ENCODE data around the gene RP9.

RP9 gene

GRCh38 chr7:33109005-33109757 lies at the start of gene RP9:
Gene RP9 (minus strand): TSS chr7:33109404. CDS start chr7:33109372, 32 bp downstream.
- Mint-ChIP-seq H3K4me1 (peaks cover 20 to 31% of the 10 kb centered on the region in 2 donors), H3K27me3 (peaks cover 0 to 11% of the 10 kb centered on the region in 2 donors), H3K4me3 (peak within 1 kb of the TSS; percentile 87 to 91), H3K27ac (peak within 1 kb of the TSS; percentile 95), H3K9me3 (no peaks in the 10 kb centered on the region), H3K36me3 (peaks cover 6 to 7% of the 10 kb centered on the region in 2 donors)
- DNase-seq: peak; percentile 72
- ATAC-seq (replicated peaks): peak; percentile 84 to 86

GRCh38 chr7:33157781-33158180 lies 48.6 kb upstream of the RP9 start:
- Mint-ChIP-seq H3K27ac (no peak overlapping the region), H3K36me3 (peaks cover 10 to 25% of the 10 kb centered on the region in 2 donors), H3K9me3 (peaks cover 0 to 3% of the 10 kb centered on the region in 2 donors), H3K27me3 (no peaks in the 10 kb centered on the region), H3K4me1 (peaks cover 0 to 1% of the 10 kb centered on the region in 2 donors), H3K4me3 (no peak overlapping the region)
- no peak for ATAC-seq (replicated peaks)
- no peak for DNase-seq

GRCh38 chr7:33157311-33157710 lies 48.1 kb upstream of the RP9 start:
- no peak for ATAC-seq (replicated peaks)

GRCh38 chr7:33156441-33156840 lies 47.2 kb upstream of the RP9 start:
- DNase-seq (no peak), ATAC-seq (replicated peaks) (no peak)
- Mint-ChIP-seq H3K4me3 (no peak overlapping the region), H3K4me1 (peaks cover 0 to 1% of the 10 kb centered on the region in 2 donors), H3K27ac (no peak overlapping the region), H3K9me3 (no peaks in the 10 kb centered on the region), H3K27me3 (no peaks in the 10 kb centered on the region), H3K36me3 (peaks cover 2 to 11% of the 10 kb centered on the region in 2 donors)

More at GRCh38 chr7:33157311-33157710, 48.1 kb upstream of the RP9 start:
- Mint-ChIP-seq H3K9me3 (peaks cover 0 to 3% of the 10 kb centered on the region in 2 donors), H3K4me1 (peaks cover 0 to 1% of the 10 kb centered on the region in 2 donors), H3K36me3 (peaks cover 5 to 20% of the 10 kb centered on the region in 2 donors), H3K27ac (no peak overlapping the region), H3K27me3 (no peaks in the 10 kb centered on the region), H3K4me3 (no peak overlapping the region)
- no peak for DNase-seq

GRCh38 chr7:33155811-33156210 lies 46.6 kb upstream of the RP9 start:
- no peak overlapping the region for H3K4me3 Mint-ChIP-seq
- H3K9me3 Mint-ChIP-seq: no peaks in the 10 kb centered on the region
- ATAC-seq (replicated peaks) (no peak), DNase-seq (no peak)
- no peaks in the 10 kb centered on the region for H3K27me3 Mint-ChIP-seq
- peaks cover 2 to 8% of the 10 kb centered on the region in 2 donors for H3K36me3 Mint-ChIP-seq
- H3K4me1 Mint-ChIP-seq: peaks cover 0 to 1% of the 10 kb centered on the region in 2 donors
- H3K27ac Mint-ChIP-seq: no peak overlapping the region

GRCh38 chr7:33152087-33152486 lies 42.9 kb upstream of the RP9 start:
- Mint-ChIP-seq H3K36me3 (peaks cover 5 to 8% of the 10 kb centered on the region in 2 donors), H3K27ac (no peak overlapping the region), H3K4me1 (peaks cover 0 to 4% of the 10 kb centered on the region in 2 donors), H3K9me3 (no peaks in the 10 kb centered on the region), H3K27me3 (no peaks in the 10 kb centered on the region), H3K4me3 (no peak overlapping the region)
- no peak for DNase-seq
- no peak for ATAC-seq (replicated peaks)

- Mint-ChIP-seq H3K36me3 (peaks cover 7 to 15% of the 10 kb centered on the region in 2 donors), H3K27me3 (no peaks in the 10 kb centered on the region), H3K4me3 (no peak overlapping the region), H3K9me3 (peaks cover 3 to 7% of the 10 kb centered on the region in 2 donors), H3K4me1 (peaks cover 0 to 6% of the 10 kb centered on the region in 2 donors), H3K27ac (no peak overlapping the region)
- ATAC-seq (replicated peaks) (no peak), DNase-seq (no peak)
Measured at GRCh38 chr7:33145156-33145555, 36.0 kb upstream of the RP9 start.

GRCh38 chr7:33143996-33144718 lies 35.0 kb upstream of the RP9 start:
- peaks cover 0 to 6% of the 10 kb centered on the region in 2 donors for H3K4me1 Mint-ChIP-seq
- H3K36me3 Mint-ChIP-seq: peaks cover 7 to 16% of the 10 kb centered on the region in 2 donors
- no peaks in the 10 kb centered on the region for H3K27me3 Mint-ChIP-seq
- peaks cover 3 to 8% of the 10 kb centered on the region in 2 donors for H3K9me3 Mint-ChIP-seq
- H3K27ac Mint-ChIP-seq: no peak overlapping the region
- DNase-seq: no peak
- H3K4me3 Mint-ChIP-seq: no peak overlapping the region
- ATAC-seq (replicated peaks): no peak

GRCh38 chr7:33142585-33142984 lies 33.4 kb upstream of the RP9 start:
- Mint-ChIP-seq H3K9me3 (peaks cover 3 to 8% of the 10 kb centered on the region in 2 donors), H3K27ac (no peak overlapping the region), H3K4me1 (peaks cover 0 to 3% of the 10 kb centered on the region in 2 donors), H3K27me3 (no peaks in the 10 kb centered on the region), H3K4me3 (no peak overlapping the region), H3K36me3 (peaks cover 3 to 14% of the 10 kb centered on the region in 2 donors)
- DNase-seq (no peak), ATAC-seq (replicated peaks) (no peak)

GRCh38 chr7:33137103-33137502 lies 27.9 kb upstream of the RP9 start:
- H3K4me3 Mint-ChIP-seq: no peak overlapping the region
- peaks cover 9 to 16% of the 10 kb centered on the region in 2 donors for H3K9me3 Mint-ChIP-seq

GRCh38 chr7:33130184-33130583 lies 21.0 kb upstream of the RP9 start:
- Mint-ChIP-seq H3K36me3 (peaks cover 4 to 8% of the 10 kb centered on the region in 2 donors), H3K4me3 (peak overlapping the region; percentile 95 to 98), H3K9me3 (peaks cover 3 to 4% of the 10 kb centered on the region in 2 donors), H3K27me3 (no peaks in the 10 kb centered on the region), H3K4me1 (peaks cover 10 to 22% of the 10 kb centered on the region in 2 donors), H3K27ac (peak overlapping the region; percentile 93)
- DNase-seq: no peak
- no peak for ATAC-seq (replicated peaks)

More at GRCh38 chr7:33137103-33137502, 27.9 kb upstream of the RP9 start:
- H3K36me3 Mint-ChIP-seq: peaks cover 12 to 21% of the 10 kb centered on the region in 2 donors
- no peak for DNase-seq
- no peaks in the 10 kb centered on the region for H3K27me3 Mint-ChIP-seq
- H3K4me1 Mint-ChIP-seq: peaks cover 4 to 5% of the 10 kb centered on the region in 2 donors
- ATAC-seq (replicated peaks): no peak
- no peak overlapping the region for H3K27ac Mint-ChIP-seq

- Mint-ChIP-seq H3K27me3 (no peaks in the 10 kb centered on the region), H3K4me1 (peaks cover 10 to 22% of the 10 kb centered on the region in 2 donors), H3K4me3 (peak overlapping the region; percentile 95 to 98), H3K9me3 (peaks cover 2% of the 10 kb centered on the region in 2 donors), H3K36me3 (peaks cover 2 to 5% of the 10 kb centered on the region in 2 donors), H3K27ac (peak overlapping the region; percentile 93)
- peak in 1 of 2 donors; percentile 10 for ATAC-seq (replicated peaks)
- DNase-seq: no peak
Measured at GRCh38 chr7:33129806-33130153, 20.6 kb upstream of the RP9 start.

GRCh38 chr7:33128990-33129805 lies 20.0 kb upstream of the RP9 start, which contains the start of gene BBS9:
Gene BBS9 (plus strand): TSS chr7:33129564. CDS start chr7:33146253, 16,689 bp downstream.
- Mint-ChIP-seq H3K9me3 (no peaks in the 10 kb centered on the region), H3K4me3 (peak within 1 kb of the TSS; percentile 95 to 98), H3K4me1 (peaks cover 10 to 22% of the 10 kb centered on the region in 2 donors), H3K36me3 (peaks cover 0 to 3% of the 10 kb centered on the region in 2 donors), H3K27me3 (no peaks in the 10 kb centered on the region), H3K27ac (peak within 1 kb of the TSS; percentile 93)
- ATAC-seq (replicated peaks) (peak; percentile 98 to 99), DNase-seq (peak; percentile 93)

GRCh38 chr7:33128631-33128989 lies 19.4 kb upstream of the RP9 start:
- Mint-ChIP-seq H3K9me3 (no peaks in the 10 kb centered on the region), H3K27ac (no peak overlapping the region), H3K4me3 (peak overlapping the region; percentile 95 to 98), H3K4me1 (peaks cover 10 to 22% of the 10 kb centered on the region in 2 donors), H3K27me3 (no peaks in the 10 kb centered on the region), H3K36me3 (peaks cover 0 to 3% of the 10 kb centered on the region in 2 donors)
- ATAC-seq (replicated peaks) (no peak), DNase-seq (no peak)

Measured in stimulated activated naive B cell treated with anti-CD40 and anti-IgM and Interleukin-4, amounts not matched to agents 10 μg/mL and 1 μg/mL and 100 μg/mL, for 72 hours (primary cell).